GM12872 (cell line): ENCODE data around the gene PIK3CG.

Experiments used
- CTCF ChIP-seq: IDR thresholded peaks from 3 replicates; pipeline ENCODE4 v1.5.1; 2011; ENCODE audit warnings: low read depth, mild to moderate bottlenecking, low read length, moderate library complexity; ENCODE audit not compliant: insufficient read depth

The PIK3CG gene

GRCh38 chr7:106944035-106944665, 79.1 kb downstream of the PIK3CG start:
- TF ChIP-seq CTCF = no peak

- peak; percentile 61 for TF ChIP-seq CTCF
Measured at GRCh38 chr7:106947244-106947728, 82.2 kb downstream of the PIK3CG start.

GRCh38 chr7:106952001-106952657, 87.0 kb downstream of the PIK3CG start:
- no peak for TF ChIP-seq CTCF

- TF ChIP-seq CTCF = no peak
Measured at GRCh38 chr7:106952658-106953231, 87.7 kb downstream of the PIK3CG start.

GRCh38 chr7:106954840-106955239, 89.8 kb downstream of the PIK3CG start:
- no peak for TF ChIP-seq CTCF
